22Rv1 (cell line): Measurements from ENCODE around the gene PSMB1.

ENCODE experiments used
- ZFX ChIP-seq: fragments of 450-650 bp; IDR thresholded peaks from 2 replicates; pipeline ENCODE4 v1.6.1; 2017; ENCODE audit warnings: antibody characterized with exemption, borderline replicate concordance
- TF ChIP-seq, protein P1 (sequence below): fragments of 450-650 bp; IDR thresholded peaks from 2 replicates; pipeline ENCODE4 v1.5.1; 2017; ENCODE audit warnings: mild to moderate bottlenecking

DNA sequence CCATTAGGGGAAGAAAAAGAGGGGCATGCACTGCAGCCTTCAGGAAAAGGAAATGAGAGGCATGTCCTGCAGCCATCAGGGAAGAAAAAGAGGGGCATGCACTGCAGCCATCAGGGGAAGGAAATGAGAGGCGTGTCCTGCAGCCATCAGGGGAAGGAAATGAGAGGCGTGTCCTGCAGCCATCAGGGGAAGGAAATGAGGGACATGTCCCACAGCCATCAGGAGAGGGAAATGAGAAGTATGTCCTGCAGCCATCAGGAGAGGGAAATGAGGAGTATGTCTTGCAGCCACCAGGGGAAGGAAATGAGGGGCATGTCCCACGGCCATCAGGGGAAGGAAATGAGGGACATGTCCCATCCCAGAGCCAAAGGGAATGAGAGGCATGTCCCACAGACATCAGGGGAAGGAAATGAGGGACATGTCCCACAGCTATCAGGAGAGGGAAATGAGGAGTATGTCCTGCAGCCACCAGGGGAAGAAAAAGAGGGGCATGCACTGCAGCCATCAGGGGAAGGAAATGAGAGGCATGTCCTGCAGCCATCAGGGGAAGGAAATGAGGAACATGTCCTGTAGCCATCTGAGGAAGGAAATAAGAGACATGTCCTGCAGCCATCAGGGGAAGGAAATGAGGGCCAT, 52.0 kb downstream of the PSMB1 start:
- TF ChIP-seq, protein P1, sequence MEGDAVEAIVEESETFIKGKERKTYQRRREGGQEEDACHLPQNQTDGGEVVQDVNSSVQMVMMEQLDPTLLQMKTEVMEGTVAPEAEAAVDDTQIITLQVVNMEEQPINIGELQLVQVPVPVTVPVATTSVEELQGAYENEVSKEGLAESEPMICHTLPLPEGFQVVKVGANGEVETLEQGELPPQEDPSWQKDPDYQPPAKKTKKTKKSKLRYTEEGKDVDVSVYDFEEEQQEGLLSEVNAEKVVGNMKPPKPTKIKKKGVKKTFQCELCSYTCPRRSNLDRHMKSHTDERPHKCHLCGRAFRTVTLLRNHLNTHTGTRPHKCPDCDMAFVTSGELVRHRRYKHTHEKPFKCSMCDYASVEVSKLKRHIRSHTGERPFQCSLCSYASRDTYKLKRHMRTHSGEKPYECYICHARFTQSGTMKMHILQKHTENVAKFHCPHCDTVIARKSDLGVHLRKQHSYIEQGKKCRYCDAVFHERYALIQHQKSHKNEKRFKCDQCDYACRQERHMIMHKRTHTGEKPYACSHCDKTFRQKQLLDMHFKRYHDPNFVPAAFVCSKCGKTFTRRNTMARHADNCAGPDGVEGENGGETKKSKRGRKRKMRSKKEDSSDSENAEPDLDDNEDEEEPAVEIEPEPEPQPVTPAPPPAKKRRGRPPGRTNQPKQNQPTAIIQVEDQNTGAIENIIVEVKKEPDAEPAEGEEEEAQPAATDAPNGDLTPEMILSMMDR, result no peak
- no peak for TF ChIP-seq ZFX
